Keratinocyte (primary cell): ENCODE results near the gene TNIK. TPM values are rescaled to one million over a fixed set of nuclear protein-coding genes. Genes with fewer than 3 reads are reported as not detected.

ENCODE experiments used
- DNase-seq: peaks from one replicate; pipeline ENCODE4 v3.0.0-alpha.2; 2011; ENCODE audit warnings: low read depth, missing footprints, low spot score
- FAIRE-seq: peaks from 2 replicates; lab custom pipeline; 2011; peaks lifted over from hg19 to GRCh38; lab: Jason Lieb, UNC
- H2AFZ ChIP-seq: 2 replicates; pipeline ENCODE4 v1.6.0; 2012; ENCODE audit warnings: low read length, control low read depth, inconsistent platforms; ENCODE audit not compliant: control insufficient read depth
- H3K27ac ChIP-seq: 2 replicates; pipeline ENCODE4 v1.5.1; 2011; ENCODE audit warnings: low read length; ENCODE audit not compliant: control insufficient read depth, insufficient read depth
- H3K27me3 ChIP-seq: 3 replicates; pipeline ENCODE4 v1.6.0; 2011; ENCODE audit warnings: low read length; ENCODE audit not compliant: control insufficient read depth, insufficient read depth; ENCODE audit errors: extremely low read depth
- H3K36me3 ChIP-seq, 2 experiments: 2 replicates in 1 of 2; 3 replicates in 1 of 2; pipeline ENCODE4 v1.5.1; 2011; ENCODE audit warnings: low read length in 2 of 2, mild to moderate bottlenecking in 1 of 2; ENCODE audit not compliant: control insufficient read depth in 2 of 2, insufficient read depth in 2 of 2; ENCODE audit errors: extremely low read depth in 1 of 2
- H3K4me1 ChIP-seq: 3 replicates; pipeline ENCODE4 v1.5.1; 2011; ENCODE audit warnings: low read length; ENCODE audit not compliant: control insufficient read depth, insufficient read depth; ENCODE audit errors: extremely low read depth
- H3K4me2 ChIP-seq: 3 replicates; pipeline ENCODE4 v1.6.0; 2011; ENCODE audit warnings: low read depth, low read length; ENCODE audit not compliant: control insufficient read depth, insufficient read depth; ENCODE audit errors: extremely low read depth
- H3K4me3 ChIP-seq, 3 experiments: fragments of 200-600 bp in 1 of 3; sonication (generic) in 1 of 3; 2 replicates in 2 of 3; 3 replicates in 1 of 3; pipeline ENCODE4 v1.5.1; 2011 to 2016; ENCODE audit warnings: low read length in 3 of 3, mild to moderate bottlenecking in 3 of 3, control low read depth in 2 of 3, inconsistent platforms in 1 of 3, low read depth in 1 of 3, mixed read lengths in 1 of 3, mixed run types in 1 of 3, moderate library complexity in 1 of 3; ENCODE audit not compliant: control insufficient read depth in 2 of 3, insufficient read depth in 2 of 3; ENCODE audit errors: extremely low read depth in 1 of 3
- H3K79me2 ChIP-seq: 2 replicates; pipeline ENCODE4 v1.6.0; 2012; ENCODE audit warnings: low read length; ENCODE audit not compliant: control insufficient read depth, insufficient read depth
- H3K9ac ChIP-seq: 3 replicates; pipeline ENCODE4 v1.6.0; 2011; ENCODE audit warnings: low read length; ENCODE audit not compliant: control insufficient read depth, insufficient read depth; ENCODE audit errors: extremely low read depth
- H3K9me1 ChIP-seq: 3 replicates; pipeline ENCODE4 v1.6.0; 2011; ENCODE audit warnings: low read length; ENCODE audit not compliant: control insufficient read depth, insufficient read depth; ENCODE audit errors: extremely low read depth
- H3K9me3 ChIP-seq: 2 replicates; pipeline ENCODE4 v1.5.1; 2012; ENCODE audit warnings: low read depth, low read length; ENCODE audit not compliant: control insufficient read depth
- H4K20me1 ChIP-seq: 3 replicates; pipeline ENCODE4 v1.6.0; 2011; ENCODE audit warnings: low read length; ENCODE audit not compliant: control insufficient read depth, insufficient read depth; ENCODE audit errors: extremely low read depth
- EZH2 ChIP-seq: IDR thresholded peaks from one replicate; pipeline ENCODE4 v1.6.1; 2012; ENCODE audit warnings: inconsistent platforms, mild to moderate bottlenecking, low read length, moderate library complexity
- dilution Hi-C: fragments of 300-500 bp; cut with MboI; formaldehyde crosslinking; loops from one replicate; pipeline ENCODE4 v1.7.0; 2020; ENCODE audit warnings: low sequenced_read_pairs; ENCODE audit not compliant: extremely low pct_ligation_motif_present
- polyA plus RNA-seq, 5 experiments: library from polyadenylated mRNA; depleted of rRNA in 3 of 5; stranded (reverse) in 3 of 5; stranded (forward) in 1 of 5; unstranded in 1 of 5; fragments of >200 nt; gene quantifications; 1 replicate in 1 of 5; 2 replicates in 3 of 5; 3 replicates in 1 of 5; pipeline versions ENCODE4 v1.2.1 to v1.2.3, GENCODE V29; 2011 to 2012; ENCODE audit warnings: missing spikeins in 2 of 5, low read depth in 1 of 5, low replicate concordance in 1 of 5
- TF ChIP-seq, protein P1 (sequence below), 3 experiments: IDR thresholded peaks in 1 of 3; conservative IDR thresholded peaks in 1 of 3; optimal IDR thresholded peaks in 1 of 3; 2 replicates in 2 of 3; 3 replicates in 1 of 3; pipeline versions ENCODE3 to v1.5.1; 2011; ENCODE audit warnings: low read length in 3 of 3, mild to moderate bottlenecking in 3 of 3, moderate library complexity in 2 of 3, control low read depth in 1 of 3, inconsistent platforms in 1 of 3; ENCODE audit not compliant: insufficient read depth in 2 of 3; ENCODE audit errors: extremely low read depth in 1 of 3

The TNIK gene
- polyA plus RNA-seq, 1 donor (not counting 4 experiments of a cell fraction or from before 2014, with no cell fraction given) = 4.4 TPM

DNA sequence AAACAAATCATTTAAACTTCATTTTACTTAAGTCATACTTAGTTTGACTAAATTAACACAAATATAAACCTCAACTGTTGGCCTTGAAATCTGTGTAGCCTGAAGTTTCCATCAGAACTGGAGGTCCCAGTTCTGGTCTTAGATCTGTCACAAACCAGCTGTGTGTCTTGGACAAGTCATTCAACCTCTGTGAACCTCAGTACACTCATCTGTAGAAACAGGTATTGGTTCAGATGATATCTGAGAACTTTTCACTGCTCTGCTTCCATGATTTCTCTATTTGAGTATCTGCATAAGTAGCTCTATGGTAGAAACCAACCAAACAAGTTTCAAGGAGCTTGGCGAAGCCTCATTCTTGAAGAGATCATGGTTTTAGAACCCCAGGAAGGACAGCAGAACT lies 373.3 kb downstream of the TNIK start:
- dilution Hi-C loops = no loop called here
- Histone ChIP-seq H3K9me1 (peaks cover 2% of the 10 kb centered on the region), H3K36me3 (peaks cover 0 to 1% of the 10 kb centered on the region in 2 experiments), H3K4me3 (no peak overlapping the region), H3K9me3 (no peaks in the 10 kb centered on the region), H3K4me2 (no peak overlapping the region), H3K9ac (no peak overlapping the region), H3K27me3 (no peaks in the 10 kb centered on the region), H3K4me1 (peaks cover 16% of the 10 kb centered on the region), H3K79me2 (no peaks in the 10 kb centered on the region), H2AFZ (no peak overlapping the region), H3K27ac (no peak overlapping the region), H4K20me1 (no peaks in the 10 kb centered on the region)
- DNase-seq (no peak), FAIRE-seq (no peak)
- TF ChIP-seq, protein P1, sequence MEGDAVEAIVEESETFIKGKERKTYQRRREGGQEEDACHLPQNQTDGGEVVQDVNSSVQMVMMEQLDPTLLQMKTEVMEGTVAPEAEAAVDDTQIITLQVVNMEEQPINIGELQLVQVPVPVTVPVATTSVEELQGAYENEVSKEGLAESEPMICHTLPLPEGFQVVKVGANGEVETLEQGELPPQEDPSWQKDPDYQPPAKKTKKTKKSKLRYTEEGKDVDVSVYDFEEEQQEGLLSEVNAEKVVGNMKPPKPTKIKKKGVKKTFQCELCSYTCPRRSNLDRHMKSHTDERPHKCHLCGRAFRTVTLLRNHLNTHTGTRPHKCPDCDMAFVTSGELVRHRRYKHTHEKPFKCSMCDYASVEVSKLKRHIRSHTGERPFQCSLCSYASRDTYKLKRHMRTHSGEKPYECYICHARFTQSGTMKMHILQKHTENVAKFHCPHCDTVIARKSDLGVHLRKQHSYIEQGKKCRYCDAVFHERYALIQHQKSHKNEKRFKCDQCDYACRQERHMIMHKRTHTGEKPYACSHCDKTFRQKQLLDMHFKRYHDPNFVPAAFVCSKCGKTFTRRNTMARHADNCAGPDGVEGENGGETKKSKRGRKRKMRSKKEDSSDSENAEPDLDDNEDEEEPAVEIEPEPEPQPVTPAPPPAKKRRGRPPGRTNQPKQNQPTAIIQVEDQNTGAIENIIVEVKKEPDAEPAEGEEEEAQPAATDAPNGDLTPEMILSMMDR (optimal IDR thresholded peaks at IDR 0.05 in 1 of 3, IDR thresholded peaks at IDR 0.05 in 1 of 3, conservative IDR thresholded peaks at IDR 0.05 in 1 of 3; ENCODE audit: extremely low read depth in 1 of 3, insufficient read depth in 2 of 3, low read length in 3 of 3) = no peak
- no peak for TF ChIP-seq EZH2

DNA sequence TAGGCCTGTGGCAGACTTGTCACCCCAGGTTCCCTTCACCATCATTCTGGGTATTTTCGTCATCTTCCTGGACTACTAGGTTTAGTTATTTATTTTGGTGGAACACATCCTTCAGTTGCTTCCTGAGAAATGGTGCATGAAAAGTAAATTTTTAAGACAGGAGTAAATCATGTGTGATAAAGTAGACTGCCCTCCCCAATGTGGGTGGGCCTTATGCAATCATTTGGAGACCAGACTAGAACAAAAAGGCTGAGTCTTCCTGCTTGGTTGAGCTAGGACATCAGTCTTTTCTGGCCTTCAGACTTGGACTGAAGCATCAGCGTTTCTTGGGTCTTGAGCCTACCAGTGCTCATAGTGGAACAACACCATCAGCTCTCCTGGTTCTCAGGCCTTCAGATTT lies 382.9 kb downstream of the TNIK start:
- FAIRE-seq (no peak), DNase-seq (no peak)
- Histone ChIP-seq H3K4me2 (no peak overlapping the region), H3K4me3 (no peak overlapping the region), H3K36me3 (peaks cover 0 to 3% of the 10 kb centered on the region in 2 experiments), H2AFZ (no peak overlapping the region), H3K79me2 (no peaks in the 10 kb centered on the region), H3K9me1 (no peaks in the 10 kb centered on the region), H4K20me1 (no peaks in the 10 kb centered on the region), H3K27me3 (no peaks in the 10 kb centered on the region), H3K4me1 (no peaks in the 10 kb centered on the region), H3K9me3 (no peaks in the 10 kb centered on the region), H3K9ac (no peak overlapping the region), H3K27ac (no peak overlapping the region)
- TF ChIP-seq, protein P1 (optimal IDR thresholded peaks at IDR 0.05 in 1 of 3, IDR thresholded peaks at IDR 0.05 in 1 of 3, conservative IDR thresholded peaks at IDR 0.05 in 1 of 3; ENCODE audit: extremely low read depth in 1 of 3, insufficient read depth in 2 of 3, low read length in 3 of 3) = no peak
- no peak for TF ChIP-seq EZH2
- dilution Hi-C loops = no loop called here
